CD1c-positive myeloid dendritic cell (primary cell): ENCODE results near the gene TBL1X.

Experiments used
- DNase-seq: peaks from one replicate; pipeline ENCODE4 v3.0.0-alpha.2; 2016; ENCODE audit errors: extremely low spot score

Gene TBL1X

GRCh38 chrX:9707306-9708033 is 242.6 kb downstream of the TBL1X start:
- no peak for DNase-seq

GRCh38 chrX:9708086-9708485 is 243.2 kb downstream of the TBL1X start:
- no peak for DNase-seq

GRCh38 chrX:9708923-9709553 is 244.2 kb downstream of the TBL1X start:
- peak; percentile 74 for DNase-seq

- DNase-seq, result no peak
These were observed 245.5 kb downstream of the TBL1X start for GRCh38 chrX:9710332-9710731.

- DNase-seq, result no peak
These were observed 252.5 kb downstream of the TBL1X start for GRCh38 chrX:9717376-9717775.

- no peak for DNase-seq
These were observed 259.9 kb downstream of the TBL1X start for GRCh38 chrX:9724711-9725110.

- peak; percentile 74 for DNase-seq
These were observed 263.4 kb downstream of the TBL1X start for GRCh38 chrX:9728261-9728660.

- peak; percentile 26 for DNase-seq
These were observed 264.5 kb downstream of the TBL1X start for GRCh38 chrX:9729171-9729885.

GRCh38 chrX:9730078-9730477 is 265.2 kb downstream of the TBL1X start:
- DNase-seq, result no peak

- peak; percentile 50 for DNase-seq
These were observed 265.9 kb downstream of the TBL1X start for GRCh38 chrX:9730752-9731151.

- no peak for DNase-seq
These were observed 272.5 kb downstream of the TBL1X start for GRCh38 chrX:9737363-9737762.

- DNase-seq, result no peak
These were observed 273.3 kb downstream of the TBL1X start for GRCh38 chrX:9738151-9738550.

- no peak for DNase-seq
These were observed 274.3 kb downstream of the TBL1X start for GRCh38 chrX:9739130-9739529.

- DNase-seq, result peak; percentile 21
These were observed 280.7 kb downstream of the TBL1X start for GRCh38 chrX:9745417-9746115.

- no peak for DNase-seq
These were observed 281.5 kb downstream of the TBL1X start for GRCh38 chrX:9746148-9746888.

- DNase-seq, result no peak
These were observed 282.8 kb downstream of the TBL1X start for GRCh38 chrX:9747644-9748043.

GRCh38 chrX:9749146-9749692 is 284.4 kb downstream of the TBL1X start:
- DNase-seq, result no peak

- DNase-seq, result no peak
These were observed 292.5 kb downstream of the TBL1X start for GRCh38 chrX:9757366-9757765.

- DNase-seq, result no peak
These were observed 293.3 kb downstream of the TBL1X start for GRCh38 chrX:9758021-9758638.

- DNase-seq, result no peak
These were observed 294.5 kb downstream of the TBL1X start for GRCh38 chrX:9759337-9759736.
